Islet precursor cell (in vitro differentiated cells): ENCODE data around the gene LFNG.
"Not testable (repeated sequence)": the region's sequence is repeated elsewhere in the genome, so short reads cannot be mapped to it uniquely, and the experiment has no call there.

Experiments used
- DNase-seq: peaks from one replicate; pipeline ENCODE4 v3.0.0-alpha.2; 2018

LFNG gene

DNA sequence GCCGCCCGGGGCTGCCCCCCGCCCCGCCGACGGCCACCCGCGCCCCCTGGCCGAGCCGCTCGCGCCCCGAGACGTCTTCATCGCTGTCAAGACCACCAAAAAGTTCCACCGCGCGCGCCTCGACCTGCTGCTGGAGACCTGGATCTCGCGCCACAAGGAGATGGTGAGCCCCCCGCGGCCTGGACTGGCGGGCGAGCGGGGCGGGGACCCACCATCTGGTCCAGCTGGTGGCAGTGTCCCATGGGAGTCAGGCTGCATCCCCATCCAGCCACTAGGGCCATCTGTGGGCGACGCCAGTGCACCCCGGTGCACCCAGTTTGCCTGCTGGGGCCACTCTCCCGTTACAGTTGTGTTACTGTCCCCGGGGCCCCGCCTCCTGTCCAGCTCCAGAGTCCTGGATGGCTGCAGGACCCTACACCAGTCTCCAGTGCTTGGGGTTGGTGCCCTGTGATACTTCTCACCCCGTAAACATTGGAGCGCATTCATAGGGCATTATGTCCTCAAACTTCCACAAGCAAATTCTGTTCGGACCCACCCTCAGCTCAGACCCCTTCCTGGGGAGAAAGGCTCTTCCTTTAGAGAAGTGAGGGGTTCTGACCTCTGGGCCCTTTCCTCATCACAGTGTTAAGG, 672 bp downstream of the LFNG start:
- peak; percentile 77 for DNase-seq

DNA sequence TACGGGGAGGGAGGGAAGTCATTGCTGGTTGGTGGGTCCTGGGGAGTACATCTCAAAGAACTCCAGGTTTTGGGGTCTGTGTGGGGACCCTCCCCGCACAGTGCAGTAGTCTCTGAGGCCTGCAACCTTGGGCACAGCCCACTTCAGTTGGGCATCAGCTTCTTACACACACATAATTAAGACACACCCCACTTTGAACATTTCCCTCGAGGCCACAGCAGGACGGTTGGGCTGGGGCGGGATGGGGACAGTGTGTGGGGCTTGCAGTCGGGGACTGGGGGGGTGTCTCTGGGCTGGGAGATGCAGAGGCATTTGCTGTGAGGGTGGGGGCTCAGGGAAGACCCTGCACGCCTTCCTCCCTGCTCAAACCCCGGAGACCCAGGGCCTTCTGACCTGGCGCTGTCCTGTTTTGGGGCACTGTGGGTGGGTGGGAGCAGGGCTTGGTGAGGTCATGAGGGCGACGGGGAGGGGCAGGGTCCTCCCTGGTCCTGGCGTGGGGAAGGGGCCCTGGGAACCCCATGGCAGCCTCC, 1.3 kb downstream of the LFNG start:
- DNase-seq: no peak

DNA sequence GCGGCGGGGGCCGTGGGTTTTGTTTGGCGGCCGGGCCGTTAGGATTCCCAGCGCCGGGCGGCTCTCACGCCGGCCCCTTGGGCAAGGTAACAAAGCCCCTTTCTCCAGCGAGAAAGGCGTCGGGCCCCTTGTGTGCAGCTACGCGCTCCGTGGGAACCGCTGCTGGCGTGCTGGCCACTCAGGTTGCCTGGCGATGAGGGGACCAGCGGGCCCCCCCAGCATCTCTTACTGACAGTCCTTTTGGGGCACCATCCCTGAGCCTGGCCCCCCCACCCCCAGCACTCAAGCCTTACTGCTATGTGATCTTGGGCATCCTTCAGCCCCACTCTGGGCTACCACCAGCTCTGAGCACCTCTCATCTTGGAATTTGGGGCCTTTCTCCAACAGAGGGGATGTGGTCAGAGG, 1.8 kb downstream of the LFNG start:
- DNase-seq: no peak

DNA sequence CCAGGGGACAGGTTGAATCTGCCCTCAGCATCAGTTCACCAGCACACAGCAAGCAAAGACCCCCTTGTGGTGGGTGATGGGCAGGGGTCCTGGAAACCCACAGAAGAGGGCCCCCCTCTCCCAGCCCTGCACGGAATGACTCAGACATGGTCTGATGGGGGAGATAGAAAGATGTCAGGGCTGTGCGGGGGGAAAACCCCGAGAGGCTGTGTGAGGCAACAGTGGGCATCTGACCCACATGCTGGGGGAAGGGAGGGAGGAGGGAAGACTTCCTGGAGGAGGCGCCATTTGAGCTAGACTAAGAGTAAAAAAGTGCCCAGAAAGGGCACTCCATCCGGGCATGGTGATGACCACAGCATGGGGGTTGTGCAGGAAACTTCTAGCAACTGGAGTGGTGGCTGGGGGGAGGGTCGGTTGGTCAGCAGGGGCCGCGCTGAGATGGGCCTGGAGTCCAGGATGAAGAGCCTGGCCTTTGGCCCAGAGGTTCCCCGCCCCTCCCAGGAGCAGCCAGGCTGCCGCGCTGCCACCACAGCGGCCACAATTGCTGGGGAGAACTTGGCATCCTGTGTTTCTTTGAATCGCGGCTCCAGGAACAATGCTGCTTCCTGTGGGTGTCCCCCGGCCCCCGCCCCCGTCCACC, 2.5 kb downstream of the LFNG start:
- no peak for DNase-seq

DNA sequence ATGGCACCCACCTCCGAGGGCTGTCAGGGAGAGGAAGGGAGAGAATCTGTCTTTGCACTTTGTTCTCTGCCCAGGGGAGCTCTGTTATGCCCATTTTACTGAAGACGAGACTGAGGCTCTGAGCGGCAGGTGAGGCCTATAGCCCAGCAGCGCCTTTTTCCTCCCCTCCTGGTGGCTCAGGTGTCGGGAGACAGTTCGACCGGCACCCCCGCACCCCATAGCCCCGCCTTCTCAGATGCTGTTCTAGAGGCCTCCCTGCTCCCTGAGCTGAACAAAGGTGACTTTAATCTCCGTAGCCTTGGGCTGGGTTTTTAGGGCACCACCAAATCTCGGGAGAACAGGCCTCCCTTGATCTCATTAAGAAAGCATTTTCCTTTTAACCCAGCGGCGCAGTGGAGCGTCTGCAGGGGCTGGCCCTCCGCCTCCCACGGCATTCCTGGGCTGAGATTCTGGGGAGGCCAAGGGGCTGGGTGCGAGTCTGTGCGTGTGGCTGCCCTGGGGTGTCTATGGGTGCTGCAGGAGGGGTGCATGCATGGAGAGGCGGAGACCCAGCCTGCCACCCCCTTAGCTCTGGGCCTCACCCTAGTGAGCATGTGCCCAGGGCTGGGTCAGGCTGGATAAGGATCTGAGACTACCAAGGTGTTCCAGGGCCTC, 3.3 kb downstream of the LFNG start:
- peak; percentile 94 for DNase-seq

DNA sequence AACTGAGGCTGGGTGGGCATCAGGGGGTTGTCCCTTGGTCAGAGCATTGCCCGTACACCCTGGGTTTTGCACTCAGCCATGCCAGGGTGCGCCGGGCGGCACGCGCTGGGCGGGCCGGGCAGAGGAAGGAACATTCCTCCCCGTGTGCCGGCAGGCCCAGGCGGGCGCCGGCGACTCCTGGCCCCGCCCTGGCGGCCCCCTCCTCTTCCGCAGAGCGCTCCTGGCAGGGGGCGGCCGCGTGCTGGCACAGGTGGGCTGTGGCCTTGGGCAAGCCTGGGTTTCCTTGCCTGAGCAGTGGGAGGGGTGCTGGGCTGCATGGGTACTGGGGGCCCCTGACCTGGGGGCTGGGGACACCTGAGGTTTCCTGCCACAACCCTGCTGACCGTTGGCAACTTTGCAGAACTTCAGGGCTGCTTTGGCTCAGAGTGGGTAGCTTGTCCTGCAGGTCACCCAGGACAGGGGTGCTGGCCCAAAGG, 3.9 kb downstream of the LFNG start:
- DNase-seq: peak; percentile 83

DNA sequence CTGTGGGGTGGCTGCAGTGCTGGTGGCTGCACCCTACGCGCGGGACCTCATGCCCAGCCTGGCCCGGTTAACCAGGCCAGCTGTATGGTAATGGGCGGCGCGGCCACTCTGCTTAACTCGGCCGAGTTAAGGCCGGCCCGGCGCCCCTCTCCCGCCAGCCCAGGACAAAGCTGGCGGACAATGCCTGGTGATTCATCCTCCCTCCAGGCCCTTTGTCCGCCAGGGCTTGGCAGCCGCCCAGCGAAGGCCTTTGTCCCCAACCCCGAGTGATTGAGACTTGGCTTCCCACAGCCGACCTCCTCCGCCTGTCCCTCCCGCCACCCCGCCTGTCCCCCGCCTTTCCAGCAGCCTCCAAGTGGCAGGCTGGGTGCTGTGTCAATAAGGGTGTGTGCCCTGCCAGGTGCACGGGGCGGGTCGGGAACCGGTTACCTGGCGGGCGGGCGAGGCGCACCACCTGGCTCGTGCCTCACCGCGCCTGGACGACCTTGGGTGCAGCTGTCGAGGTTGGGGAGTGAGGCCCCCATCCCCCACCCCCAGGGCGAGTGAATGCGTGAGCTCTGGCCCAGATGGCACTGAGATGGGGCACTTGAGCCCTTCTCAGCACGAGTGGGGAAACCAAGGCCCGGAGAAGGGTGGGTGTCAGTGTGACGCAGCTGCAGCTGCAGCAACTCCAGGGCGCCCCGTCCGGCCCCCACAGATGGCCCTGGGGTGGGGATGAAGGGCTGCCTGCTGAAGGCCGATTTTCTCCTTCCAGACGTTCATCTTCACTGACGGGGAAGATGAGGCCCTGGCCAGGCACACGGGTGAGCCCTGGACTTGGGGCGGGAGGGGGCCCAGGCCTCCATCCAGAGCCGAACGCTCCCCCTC, 4.6 kb downstream of the LFNG start:
- DNase-seq: peak; percentile 90

DNA sequence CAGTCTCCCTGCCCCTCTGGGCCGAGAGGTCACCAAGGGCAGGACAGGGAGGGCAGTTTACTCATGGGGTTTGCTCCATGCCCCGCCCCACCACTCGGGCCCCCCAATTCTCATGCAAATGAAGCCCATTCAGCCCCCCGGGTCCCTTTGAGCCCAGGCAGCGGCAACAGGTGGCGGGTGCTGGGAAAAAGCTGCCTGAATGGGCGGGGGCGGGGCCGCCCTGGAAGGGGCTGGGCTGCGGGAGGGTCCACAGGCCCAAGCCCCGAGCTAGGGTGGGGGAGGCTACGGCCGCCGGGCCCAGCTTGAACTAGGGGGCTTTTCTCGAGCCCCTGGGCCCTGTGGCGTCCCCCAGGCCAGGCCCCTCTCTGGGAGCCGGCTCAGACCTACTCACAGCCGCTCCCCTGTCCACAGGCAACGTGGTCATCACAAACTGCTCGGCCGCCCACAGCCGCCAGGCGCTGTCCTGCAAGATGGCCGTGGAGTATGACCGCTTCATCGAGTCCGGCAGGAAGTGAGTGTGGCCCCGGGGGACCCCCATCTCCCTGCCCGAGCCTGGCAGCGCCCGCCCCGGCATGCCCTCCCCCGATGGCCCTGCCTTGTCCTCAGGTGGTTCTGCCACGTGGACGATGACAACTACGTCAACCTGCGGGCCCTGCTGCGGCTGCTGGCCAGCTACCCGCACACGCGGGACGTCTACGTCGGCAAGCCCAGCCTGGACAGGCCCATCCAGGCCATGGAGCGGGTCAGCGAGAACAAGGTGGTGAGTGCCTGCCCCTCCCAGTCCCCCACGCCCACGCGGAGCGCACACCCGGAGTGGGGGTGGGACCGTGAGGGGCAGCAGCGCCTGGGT, 5.5 kb downstream of the LFNG start:
- DNase-seq: no peak

DNA sequence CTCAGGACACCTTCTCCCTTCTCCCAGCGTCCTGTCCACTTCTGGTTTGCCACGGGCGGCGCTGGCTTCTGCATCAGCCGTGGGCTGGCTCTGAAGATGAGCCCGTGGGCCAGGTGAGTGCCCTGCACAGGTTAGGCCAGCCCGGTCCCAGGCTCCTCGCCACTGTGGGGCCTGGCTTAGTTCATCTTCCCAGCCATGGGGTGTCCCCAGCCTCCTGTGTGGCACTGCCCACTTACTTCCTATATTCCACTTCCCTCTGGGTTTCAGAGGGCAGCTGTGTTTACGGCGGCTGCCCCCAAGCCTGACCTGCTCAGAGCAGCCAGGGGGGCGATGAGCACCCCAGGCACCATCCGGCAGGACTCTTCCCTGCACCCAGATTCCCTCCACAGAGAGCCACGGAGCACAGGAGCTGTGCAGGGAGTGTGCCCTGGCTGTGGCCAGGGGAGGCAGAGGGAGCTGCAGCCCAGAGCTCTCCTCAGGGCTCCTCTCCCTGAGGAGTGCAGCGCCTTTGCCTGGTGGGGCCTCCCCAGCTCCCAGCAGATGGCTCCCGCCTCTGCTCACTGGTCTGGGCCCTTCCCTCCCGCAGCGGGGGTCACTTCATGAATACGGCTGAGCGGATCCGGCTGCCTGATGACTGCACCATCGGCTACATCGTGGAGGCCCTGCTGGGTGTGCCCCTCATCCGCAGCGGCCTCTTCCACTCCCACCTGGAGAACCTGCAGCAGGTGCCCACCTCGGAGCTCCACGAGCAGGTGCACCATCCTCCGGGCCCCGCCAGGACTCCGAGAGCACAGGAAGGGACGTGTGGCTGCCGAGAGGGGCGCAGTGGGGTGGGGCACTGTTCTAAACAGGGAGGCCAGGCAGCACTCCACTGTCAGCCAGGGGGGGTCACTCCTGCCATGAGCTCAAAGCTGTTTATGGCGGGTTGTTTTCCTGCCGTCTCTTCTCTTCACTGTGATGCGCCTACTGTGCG, 6.4 kb downstream of the LFNG start:
- no peak for DNase-seq

DNA sequence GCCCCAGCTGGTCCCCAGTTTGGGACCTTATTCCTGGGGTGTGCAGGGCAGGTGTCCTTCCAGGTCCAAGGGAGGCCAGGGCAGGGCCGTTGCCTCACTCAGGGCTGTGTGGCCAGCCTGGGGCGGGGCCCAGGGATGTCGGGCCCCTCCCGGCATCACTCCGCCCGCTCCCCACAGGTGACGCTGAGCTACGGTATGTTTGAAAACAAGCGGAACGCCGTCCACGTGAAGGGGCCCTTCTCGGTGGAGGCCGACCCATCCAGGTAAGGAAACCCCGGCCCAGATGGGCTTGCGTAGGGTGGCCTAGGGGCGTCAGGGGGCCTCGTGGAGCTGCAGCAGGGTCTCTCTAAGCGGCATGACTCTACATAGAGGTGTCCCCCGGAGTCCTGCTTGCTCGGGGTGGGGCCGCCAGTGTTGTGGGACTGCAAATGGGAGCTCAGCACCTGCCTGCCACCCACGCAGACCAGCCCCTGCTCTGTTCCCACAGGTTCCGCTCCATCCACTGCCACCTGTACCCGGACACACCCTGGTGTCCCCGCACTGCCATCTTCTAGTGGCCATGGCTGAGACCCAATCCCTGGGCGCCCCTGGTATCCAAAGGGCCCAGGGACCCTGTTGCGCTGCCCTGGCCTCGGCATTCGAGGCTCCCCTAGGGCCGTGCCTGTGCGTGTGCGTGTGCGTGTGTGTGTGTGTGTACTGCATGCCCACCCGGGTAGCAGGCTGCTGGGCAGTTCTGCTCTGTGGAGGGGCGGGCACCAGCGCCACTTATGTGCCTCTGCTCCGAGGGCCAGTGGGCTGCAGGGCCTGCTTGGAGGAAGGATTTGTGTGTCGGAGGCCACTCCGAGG, 7.3 kb downstream of the LFNG start:
- DNase-seq: no peak

DNA sequence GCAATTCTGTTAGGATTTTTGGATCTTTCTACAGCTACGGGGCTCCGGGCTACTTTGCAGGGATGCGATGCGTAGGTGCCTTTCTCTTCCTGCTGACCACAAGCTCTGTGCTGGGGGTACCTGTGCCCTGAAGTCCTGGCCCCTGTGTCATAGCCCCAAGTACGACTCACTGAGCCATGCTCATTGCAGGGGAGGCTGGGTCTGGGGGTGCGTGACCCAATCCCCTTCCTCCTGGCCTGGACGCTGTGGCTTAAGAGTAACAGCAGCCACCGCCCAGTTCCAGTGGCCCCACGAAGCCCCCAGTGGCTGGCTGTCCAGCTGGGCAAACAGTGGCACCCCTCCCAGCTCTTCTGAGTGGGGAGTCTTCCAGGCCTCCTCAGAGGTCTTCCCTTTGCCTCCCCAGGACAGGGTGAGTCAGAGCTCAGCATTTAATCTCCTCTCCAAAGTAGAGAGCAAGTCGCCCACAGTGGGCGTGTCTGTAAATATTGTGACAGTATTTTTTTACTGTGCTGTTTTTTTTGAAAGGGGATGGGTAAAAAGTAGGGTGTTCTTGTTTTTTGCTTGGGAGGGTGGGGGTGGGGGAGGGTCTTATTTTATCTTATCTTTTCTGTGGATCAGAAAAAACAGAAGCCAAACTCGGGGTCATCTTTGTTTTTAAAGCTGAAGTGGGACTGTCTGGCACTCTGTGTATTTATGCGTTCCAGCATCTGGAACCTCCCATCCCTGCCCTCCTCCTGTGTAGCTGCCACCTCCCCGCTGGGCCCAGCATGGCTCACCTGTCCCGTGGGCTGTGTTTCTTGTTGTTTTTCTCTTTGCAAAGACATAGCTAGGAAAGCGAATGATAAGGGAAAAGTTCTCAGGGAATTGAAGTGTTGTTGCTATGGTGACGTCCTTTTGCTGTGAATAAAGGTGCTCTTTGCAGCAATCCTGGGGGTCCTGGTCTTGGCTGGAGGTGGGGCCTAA, 8.2 kb downstream of the LFNG start:
- DNase-seq: no peak

DNA sequence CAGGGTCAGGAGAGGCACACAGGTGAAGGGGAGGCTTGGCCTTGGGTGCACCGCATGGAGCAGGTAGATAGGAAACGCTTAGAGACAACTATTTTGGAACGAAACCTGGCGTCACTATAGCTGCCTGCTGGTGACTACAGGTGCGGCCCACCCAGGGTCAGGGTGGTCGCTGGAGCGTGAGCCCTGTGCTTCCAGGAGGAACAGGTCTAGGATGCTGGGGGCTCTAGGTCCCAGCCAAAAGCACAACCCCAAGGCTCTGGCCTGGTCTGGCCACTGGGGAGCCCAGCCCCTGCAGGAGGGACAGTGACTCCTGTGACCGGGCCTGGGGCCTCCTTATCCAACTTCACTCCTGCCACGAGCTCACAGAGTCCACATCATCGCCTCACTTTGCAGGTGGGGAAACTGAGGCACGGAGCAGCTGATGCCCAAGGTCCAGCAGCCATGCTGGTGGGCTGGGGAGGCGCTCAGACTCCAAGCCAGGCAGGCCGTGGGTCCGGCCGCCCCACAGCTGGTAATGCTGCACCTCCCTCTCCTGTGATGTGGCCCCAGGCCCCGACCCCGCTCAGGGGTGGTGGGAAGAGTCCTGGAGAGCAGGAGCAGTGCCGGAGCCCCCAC, 9.0 kb downstream of the LFNG start:
- no peak for DNase-seq

DNA sequence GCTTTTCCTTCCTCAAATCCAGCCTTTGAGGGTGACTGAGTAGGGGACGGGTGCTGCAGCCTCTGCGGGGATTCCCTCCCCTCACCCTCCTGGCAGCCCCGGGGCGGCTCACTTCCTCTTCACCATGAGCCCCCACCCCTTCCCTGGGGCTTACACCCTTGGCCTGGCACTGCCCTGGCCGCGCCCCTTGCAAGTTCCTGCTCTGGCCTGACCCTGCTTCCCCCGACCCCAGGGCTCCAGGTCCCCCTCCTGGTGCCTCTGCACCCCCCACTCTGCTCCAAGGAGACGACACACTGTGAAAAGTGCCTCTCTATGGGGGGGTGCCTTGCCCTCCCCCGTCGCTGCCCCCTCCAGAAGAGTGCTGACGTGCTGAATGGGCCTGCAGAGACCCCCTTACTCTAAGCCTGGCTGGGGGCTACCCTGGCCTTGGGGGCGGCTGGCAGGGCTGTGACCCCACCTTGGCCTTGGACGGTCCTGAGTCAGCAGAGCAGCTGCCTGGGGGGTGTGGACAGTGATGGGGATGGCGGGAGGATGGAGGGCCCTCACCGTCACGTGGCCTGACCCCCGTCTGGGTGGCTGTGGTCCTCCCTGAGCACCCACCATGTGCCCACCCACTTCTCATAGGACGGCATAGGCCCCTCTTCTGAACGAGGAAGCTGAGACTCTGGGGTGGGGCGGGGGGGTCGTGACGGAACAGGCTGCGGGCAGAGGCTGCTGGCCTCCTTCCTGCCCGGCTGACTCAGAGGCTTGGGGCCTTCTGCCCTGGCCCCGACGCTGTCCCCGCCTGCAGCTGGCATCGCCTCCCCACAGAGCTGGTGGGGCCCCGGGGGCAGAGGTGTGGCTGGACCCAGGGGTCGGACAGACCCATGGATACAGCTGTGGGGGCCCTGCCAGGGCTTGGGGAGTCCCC, 9.8 kb downstream of the LFNG start:
- no peak for DNase-seq

DNA sequence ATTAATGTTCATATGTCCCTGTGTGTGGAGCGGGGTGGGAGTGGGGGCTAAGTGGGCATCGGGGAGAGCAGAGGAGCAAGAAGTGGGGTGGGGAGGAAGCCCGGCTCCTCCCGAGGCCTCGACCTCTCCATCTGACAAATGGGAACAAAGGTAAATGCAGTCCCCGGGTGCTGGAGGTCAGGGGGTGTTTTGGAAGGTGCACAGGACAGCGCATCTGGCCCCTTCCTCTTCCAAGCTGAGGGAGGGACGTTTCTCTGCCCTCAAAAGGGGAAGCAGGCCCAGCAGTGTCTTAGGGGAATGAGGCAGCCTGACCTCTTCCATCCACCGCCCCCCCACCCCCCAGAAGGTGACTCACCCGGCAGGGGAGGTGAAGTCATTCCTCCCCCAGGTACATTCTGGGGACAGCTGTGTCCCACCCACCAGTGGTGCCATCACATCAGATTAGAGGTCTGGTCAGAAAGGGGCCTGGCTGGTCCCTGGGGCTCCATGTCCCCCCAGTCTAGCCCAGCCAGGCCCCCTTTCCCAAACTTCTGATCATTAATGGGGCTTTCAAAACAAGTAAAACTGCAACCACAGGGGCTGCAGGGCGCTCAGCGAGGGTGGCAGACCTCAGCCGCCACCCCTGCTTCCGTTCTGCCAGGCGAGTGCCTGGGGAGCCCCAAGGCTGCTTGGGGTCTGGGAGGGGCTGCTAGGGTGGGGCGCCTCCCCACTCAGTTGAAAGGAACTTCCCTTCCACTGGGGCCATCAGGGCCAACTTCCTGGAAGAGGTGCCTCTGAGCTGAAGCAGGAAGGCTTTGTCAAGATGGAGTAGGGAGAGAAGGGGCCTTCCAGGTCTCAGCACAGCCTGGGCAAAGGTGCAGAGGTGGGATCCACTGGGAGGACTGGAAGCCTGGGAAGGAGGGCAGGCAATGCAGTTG, 10.8 kb downstream of the LFNG start:
- no peak for DNase-seq

DNA sequence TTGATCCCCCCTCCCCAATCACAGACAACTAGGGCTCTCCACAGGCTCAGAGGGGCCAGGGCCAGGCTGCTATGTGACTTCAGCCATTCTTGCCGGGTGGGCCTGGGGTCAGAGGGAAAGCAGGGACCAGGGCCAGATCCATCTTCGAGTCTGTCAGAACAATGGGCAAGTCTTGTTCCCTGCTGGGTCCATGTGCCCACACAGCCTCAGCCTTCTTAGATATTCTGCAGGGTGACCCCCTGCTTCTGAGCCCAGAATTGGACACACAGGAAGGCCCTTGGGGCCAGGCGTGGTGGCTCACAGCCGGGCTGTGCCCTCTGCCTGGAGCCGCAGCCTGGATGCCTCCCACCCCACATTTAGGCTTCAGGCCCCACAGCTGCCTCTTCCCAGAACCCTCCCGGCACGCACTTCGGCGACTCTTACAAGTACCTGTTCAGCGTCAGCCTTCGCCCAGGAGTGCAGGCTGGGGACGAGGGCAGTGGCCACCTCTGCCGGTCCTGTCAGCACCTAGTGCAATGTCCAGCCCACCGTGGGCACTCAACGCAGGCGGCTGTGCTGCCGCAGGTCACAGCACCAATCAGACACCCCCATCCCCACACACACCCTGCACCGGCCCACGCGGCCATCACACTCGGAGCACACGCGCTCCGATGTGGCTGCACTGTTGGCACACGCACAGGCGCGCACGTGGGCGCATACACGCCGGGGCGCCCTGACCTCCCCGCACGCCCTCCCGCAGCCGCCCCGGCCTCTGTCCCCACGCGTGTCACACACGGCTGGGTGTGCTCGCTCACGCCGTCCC, 11.6 kb downstream of the LFNG start:
- not testable (repeated sequence) for DNase-seq
